Tibial nerve (tissue), 3 donors: ENCODE measurements around the gene SFXN5.

ENCODE experiments used
- POLR2A ChIP-seq, 2 donors: fragments of 450-650 bp; IDR thresholded peaks; one replicate each; pipeline ENCODE4 v1.6.1; 2017; ENCODE audit warnings: antibody characterized with exemption in 2 of 2, mild to moderate bottlenecking in 2 of 2, moderate library complexity in 2 of 2
- TF ChIP-seq, protein P1 (sequence below), 5 experiments: fragments of 200-600 bp in 3 of 5; fragments of 450-650 bp in 2 of 5; sonication (generic) in 3 of 5; IDR thresholded peaks; one replicate each; pipeline ENCODE4 v1.5.1; 2016 to 2019; ENCODE audit warnings: antibody characterized with exemption in 5 of 5, mild to moderate bottlenecking in 3 of 5, moderate library complexity in 2 of 5

DNA sequence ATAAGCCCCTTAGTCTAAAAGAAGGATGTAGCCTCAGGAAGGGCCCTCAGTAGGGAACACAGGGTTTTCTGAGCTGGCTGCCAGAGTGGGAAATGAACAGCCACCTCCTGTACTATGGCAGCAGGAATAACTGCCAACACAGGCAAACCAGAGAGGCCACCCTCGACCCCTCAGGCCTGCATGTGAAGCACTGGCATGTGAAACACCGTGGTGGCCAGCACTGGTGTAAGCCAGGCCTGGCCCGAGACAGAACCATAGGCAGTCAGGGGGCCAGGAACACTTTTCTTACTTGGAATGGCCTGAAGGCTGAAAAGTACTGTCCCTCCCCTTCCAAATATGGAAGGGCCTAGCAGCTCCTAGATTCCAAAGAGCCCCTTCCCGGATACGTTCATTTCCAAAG lies 28.2 kb downstream of the SFXN5 start:
- TF ChIP-seq, protein P1, sequence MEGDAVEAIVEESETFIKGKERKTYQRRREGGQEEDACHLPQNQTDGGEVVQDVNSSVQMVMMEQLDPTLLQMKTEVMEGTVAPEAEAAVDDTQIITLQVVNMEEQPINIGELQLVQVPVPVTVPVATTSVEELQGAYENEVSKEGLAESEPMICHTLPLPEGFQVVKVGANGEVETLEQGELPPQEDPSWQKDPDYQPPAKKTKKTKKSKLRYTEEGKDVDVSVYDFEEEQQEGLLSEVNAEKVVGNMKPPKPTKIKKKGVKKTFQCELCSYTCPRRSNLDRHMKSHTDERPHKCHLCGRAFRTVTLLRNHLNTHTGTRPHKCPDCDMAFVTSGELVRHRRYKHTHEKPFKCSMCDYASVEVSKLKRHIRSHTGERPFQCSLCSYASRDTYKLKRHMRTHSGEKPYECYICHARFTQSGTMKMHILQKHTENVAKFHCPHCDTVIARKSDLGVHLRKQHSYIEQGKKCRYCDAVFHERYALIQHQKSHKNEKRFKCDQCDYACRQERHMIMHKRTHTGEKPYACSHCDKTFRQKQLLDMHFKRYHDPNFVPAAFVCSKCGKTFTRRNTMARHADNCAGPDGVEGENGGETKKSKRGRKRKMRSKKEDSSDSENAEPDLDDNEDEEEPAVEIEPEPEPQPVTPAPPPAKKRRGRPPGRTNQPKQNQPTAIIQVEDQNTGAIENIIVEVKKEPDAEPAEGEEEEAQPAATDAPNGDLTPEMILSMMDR (IDR thresholded peaks at IDR 0.05) = no peak
- no peak for TF ChIP-seq POLR2A (IDR thresholded peaks at IDR 0.05)
